NAMALWA (cell line): ENCODE data around the gene UNC5B.

Experiments
- DNase-seq: peaks from one replicate; pipeline ENCODE4 v3.0.0-alpha.2; 2015; ENCODE audit warnings: low spot score

Gene UNC5B

DNA sequence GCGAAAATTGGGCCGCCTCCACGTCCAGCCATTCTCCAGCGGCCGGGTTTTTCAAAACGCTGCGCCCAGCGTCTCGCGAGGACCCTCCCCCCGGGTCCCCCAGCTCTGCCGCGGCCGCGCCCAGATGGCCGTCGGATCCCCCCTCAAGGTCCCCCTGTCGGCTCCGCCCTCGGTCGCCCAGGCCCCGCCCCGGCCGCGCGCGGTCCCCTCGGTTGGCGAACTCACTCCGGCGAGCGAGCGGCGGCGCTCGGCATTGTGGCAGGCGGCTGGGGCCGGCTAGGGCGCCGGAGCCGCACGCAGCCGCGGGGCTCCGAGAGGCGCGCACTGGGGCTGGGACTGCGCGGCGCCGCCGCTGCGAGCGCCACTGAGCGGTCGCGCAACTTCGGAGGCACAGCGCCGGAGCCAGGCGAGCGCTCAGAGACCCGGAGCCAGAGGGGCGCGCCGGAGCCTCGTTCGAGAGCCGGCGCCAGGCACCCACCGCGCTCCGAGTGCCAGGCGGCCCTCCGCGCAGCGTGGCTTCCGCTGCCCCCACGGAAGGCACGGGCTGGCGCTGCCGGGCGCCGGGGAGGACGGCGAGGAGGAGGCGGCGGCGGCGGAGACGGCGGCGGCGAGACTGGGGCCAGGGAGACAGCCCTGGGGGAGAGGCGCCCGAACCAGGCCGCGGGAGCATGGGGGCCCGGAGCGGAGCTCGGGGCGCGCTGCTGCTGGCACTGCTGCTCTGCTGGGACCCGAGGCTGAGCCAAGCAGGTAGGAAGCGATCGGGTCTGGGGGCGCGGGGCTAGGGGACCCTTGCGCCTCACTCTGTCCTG, at the start of gene UNC5B:
TSS of gene UNC5B (plus strand) at position 253 of the 809 bp plus-strand sequence. CDS start at position 669, 416 bp downstream.
- DNase-seq, result no peak

GRCh38 chr10:71173466-71173865, 38.9 kb upstream of the UNC5B start:
- DNase-seq, result no peak

DNA sequence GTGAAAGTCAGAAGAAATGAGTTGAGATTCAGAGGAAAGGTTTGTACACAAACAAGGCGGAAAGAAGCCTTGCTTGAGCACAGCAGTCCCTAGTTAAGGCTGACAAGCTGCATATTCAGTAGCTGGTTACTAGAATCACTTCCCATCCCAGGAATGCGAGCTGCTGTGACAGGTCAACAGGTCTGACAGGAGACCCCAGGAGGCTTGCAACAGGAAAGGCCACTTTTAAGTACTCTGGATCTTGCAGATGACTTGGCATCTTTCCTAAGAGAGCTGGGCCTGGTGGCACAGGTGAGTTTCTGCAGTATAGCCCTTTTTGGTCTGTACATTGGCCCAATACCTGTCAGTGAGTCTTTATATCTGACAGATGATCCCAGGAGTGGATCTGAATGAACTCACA, 35.7 kb upstream of the UNC5B start:
- no peak for DNase-seq

DNA sequence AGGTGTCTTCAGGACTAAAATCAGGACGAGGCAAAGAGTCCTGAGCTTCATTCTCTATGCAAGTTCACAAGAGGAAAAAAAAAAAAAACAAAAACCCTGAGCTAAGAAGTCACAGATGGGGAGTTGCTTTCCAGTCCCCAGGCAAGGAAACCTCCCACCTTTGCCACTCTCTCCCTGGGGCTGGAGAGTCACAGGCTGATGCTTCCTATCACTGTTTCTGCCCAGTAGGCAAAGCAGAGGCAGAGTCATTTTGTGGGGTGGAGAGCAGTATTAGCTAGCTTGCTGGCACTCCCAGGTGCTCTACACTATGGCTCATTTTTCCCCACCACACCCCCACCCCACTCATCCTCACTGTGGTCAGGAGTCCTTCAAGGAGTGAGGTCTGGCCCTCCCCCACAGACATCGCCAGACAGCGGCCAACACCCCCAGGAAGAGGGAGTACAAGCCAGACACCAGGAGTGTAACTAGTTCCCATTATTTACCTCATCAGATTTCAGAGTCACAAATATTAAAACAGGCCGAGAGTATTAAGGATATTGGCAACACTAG, 34.6 kb upstream of the UNC5B start:
- no peak for DNase-seq

DNA sequence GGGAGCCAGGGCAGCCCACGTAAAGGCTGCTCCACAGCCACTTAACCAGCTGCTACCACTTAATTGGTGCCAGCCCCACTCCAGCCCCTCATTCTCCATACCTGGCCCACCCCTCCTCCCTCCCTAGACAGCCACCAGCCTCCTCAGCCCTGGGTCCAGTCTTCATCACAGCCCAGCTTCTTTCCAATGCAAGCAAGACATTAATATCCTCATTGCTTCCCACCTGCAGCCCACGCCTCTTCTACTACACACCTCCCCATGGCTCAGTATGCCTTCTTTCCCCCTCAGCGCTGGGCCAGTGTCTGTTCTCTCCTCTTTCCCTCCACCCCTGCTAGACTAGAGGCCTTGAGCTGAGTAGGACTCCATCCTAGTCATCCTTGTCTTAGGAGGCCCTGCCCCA, 33.5 kb upstream of the UNC5B start:
- no peak for DNase-seq

DNA sequence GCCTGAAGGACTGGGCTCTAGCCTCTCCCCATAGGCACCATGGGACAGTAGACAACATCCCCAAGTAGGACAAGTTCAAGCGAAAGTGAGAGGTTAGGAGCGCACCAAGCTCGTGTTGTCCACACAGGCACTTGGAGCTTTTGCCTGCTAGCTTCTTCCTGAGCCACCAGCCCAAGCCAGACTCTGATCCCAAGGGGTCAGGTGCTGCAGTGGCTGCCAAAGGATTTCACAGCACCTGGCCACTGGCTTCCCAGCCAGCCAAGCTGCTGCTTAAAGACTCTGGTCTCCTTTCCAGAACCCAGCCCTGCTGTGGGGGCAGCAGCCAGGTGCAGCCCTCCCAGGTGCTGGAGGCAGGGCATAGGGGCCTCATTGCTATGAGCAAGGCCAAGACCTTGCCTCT, 33.0 kb upstream of the UNC5B start:
- DNase-seq, result no peak

- no peak for DNase-seq
These were observed 27.9 kb upstream of the UNC5B start for GRCh38 chr10:71184421-71184820.

- DNase-seq, result no peak
These were observed 27.2 kb upstream of the UNC5B start for GRCh38 chr10:71185209-71185608.

DNA sequence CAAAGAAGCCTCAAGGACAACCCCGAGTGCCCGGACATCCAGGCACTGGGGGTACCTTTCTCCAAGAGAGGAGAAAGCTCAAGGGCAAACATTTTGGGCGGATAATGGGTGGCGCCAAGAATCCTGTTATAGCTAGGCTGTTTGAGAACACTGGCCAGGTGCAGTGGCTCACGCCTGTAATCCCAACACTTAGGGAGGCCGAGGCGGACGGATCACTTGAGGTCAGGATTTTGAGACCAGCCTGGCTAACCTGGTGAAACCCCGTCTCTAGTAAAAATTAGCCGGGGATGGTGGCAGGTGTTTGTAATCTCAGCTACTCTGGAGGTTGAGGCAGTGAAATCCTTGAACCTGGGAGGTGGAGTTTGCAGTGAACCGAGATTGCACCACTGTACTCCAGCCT, 25.2 kb upstream of the UNC5B start:
- no peak for DNase-seq

DNA sequence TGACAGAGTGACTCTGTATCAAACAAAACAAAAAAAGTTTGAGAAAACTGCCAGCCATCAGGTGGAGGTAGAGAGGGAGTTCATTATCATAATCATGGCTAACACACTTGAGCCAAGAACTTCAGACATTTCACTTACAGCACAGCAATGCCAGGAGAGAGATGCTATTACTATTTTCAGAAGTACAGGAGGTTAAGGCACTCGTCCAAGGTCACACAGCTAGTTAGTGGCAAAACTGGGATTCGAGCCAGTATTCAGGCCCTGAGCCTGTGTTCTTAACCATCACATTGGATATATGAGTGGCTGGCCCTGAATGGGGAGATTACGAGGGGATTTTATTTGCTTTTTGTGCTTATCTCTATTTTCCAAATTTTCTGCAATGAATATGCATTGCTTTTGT, 24.8 kb upstream of the UNC5B start:
- DNase-seq, result no peak

- no peak for DNase-seq
These were observed 24.2 kb upstream of the UNC5B start for GRCh38 chr10:71188201-71188600.

DNA sequence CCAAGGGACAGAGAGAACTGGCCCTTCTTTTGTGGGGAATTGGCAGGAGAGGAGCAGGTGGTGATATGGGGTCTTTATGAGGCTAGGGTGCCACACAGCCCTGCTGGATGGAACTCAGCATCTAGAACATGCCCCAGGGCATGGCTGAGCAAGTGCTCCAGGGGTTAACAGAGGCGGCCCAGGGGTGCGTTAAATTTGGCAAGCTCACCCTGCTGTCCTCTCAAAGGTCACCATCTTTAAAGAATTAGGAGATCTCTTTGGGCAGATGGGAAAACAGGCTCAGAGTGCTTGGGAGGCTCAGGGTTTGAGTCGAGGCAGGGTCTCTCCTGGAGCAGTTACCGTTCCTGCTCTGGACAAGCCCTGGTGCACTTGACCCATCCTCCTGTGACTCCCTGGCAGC, 21.4 kb upstream of the UNC5B start:
- no peak for DNase-seq

GRCh38 chr10:71191551-71192076, 20.8 kb upstream of the UNC5B start:
- no peak for DNase-seq

- no peak for DNase-seq
These were observed 18.9 kb upstream of the UNC5B start for GRCh38 chr10:71193516-71193915.

DNA sequence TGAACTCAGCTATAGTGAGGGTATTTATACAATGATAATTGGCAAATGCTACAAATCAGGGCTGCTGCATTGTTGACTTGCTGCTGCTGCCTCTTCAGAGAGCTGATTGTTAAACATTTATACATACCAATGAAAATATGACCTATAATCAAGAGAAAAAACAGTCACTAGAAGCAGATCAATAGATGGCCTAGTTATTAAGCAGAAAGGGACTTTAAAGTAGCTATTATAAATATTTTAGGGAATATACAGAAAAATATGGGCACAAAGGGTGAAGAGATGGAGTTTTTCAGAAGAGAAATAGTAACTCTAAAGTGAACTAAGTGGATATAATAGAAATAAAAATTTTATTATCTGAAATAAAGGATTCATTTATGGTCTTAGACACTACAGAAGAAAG, 14.4 kb upstream of the UNC5B start:
- DNase-seq, result no peak

DNA sequence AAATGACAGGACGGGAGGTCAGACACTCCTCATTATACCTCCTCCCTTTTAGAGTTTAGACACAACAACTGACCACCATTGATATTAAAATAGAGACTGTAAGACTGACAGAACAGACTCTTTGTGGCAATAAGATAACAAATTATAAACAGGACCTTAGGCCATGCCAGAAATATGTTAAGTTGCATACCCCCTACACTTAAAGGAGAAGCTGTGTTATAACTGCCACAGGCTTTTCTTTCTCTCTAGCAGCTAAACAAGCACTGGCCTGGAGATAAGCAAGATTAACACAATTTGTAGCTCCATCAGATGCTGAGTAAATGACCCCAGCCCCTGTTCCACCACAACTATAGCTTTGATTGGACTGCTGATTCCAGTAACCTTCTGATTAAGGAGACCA, 10.5 kb upstream of the UNC5B start:
- DNase-seq, result no peak

DNA sequence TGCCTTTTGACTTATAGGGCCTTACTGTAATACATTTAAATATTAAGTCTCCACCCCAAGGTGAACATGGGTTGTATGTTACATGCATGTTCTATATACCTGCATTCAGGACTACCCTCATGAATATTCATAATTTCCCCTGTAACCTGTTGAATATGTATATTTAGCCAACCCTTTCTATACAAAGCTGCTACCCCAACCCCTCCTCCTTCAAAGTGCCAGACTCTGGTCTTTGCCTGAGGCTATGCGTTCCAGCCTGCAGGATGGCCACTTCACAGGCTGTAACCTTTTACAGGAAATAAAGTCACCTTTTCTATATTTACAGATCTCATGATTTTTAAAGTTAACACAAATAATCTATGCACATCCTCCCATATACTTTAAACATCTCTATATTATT, 10.1 kb upstream of the UNC5B start:
- no peak for DNase-seq

GRCh38 chr10:71203124-71203523, 9.2 kb upstream of the UNC5B start:
- DNase-seq, result no peak

DNA sequence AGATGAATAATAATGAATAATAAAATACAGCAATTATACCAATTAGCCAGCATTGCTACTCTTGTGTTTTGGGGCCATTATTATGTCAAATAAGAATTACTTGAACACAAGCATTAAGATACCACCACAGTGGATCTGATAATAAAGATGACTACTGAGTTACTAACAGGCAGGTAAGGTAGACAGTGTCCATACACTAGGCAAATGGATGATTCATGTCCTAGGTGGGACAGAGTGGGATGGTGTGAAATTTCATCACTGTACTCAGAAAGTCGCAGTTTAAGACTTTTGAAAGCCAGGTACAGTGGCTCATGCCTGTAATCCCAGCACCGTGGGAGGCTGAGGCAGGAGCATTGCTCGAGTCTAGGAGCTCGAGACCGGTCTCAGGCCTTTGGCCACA, 8.7 kb upstream of the UNC5B start:
- DNase-seq, result no peak

- no peak for DNase-seq
These were observed 7.6 kb upstream of the UNC5B start for GRCh38 chr10:71204746-71205145.

GRCh38 chr10:71205468-71205867, 6.9 kb upstream of the UNC5B start:
- no peak for DNase-seq

GRCh38 chr10:71206911-71207310, 5.5 kb upstream of the UNC5B start:
- DNase-seq, result no peak

DNA sequence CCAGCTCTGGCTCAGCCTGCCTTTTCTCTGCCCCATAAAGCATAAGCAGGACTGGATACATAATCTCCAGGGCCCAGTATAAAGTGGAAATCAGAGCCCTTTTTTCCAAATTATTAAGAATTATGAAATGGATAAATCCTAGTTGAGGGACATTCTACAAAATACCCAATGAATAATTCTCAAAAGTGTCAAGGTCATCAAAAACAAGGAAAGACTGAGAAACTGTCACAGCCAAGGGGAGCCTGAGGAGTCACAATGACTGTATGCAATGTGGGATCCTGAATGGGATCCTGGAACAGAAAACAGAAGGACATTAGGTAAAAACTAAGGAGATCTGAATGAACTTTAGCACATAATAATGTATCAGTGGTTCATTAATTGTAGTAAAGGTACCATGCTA, 4.8 kb upstream of the UNC5B start:
- DNase-seq, result no peak

GRCh38 chr10:71209352-71209715, 3.0 kb upstream of the UNC5B start:
- no peak for DNase-seq
